Left cardiac atrium (tissue), 4 donors: ENCODE results near the gene ETFDH. TPM values are rescaled to one million over a fixed set of nuclear protein-coding genes. Genes with fewer than 3 reads are reported as not detected.
"Not testable (repeated sequence)": the region's sequence is repeated elsewhere in the genome, so short reads cannot be mapped to it uniquely, and the experiment has no call there.

Experiments
- ATAC-seq, 2 donors: fragments of 200-7000 bp; cut with Tn5 transposase; one replicate each; pipeline ENCODE4 v1.9.1; 2020; ENCODE audit warnings: mild to moderate bottlenecking in 2 of 2, moderate library complexity in 2 of 2
- DNase-seq: peaks from one replicate; pipeline ENCODE4 v3.0.0-alpha.2; 2020
- intact Hi-C, 2 donors: fragments of 100-400 bp; cut with DNase I; formaldehyde crosslinking; loops; one replicate each; pipeline versions ENCODE4 v1.14.1 to v1.15.1; 2022 to 2023
- total RNA-seq, 2 donors: library from RNA; stranded (reverse); fragmentation: NEBNext Ultra II Directional; extraction: Animal tissue kit (Norgen Biotek cat#: 25700); gene quantifications; one replicate each; pipeline ENCODE4 v1.2.1, GENCODE V29; 2021
- donor health status: DM: no; HTN: yes; CAD: no.
- donor health status: DM: no; HTN: yes; CAD: no; lungs with severe emphysema.
- donor health status: DM: yes; HTN: yes; CAD: no.
- donor health status: Dilated cardiomyopathy.

The ETFDH gene
- total RNA-seq, 2 donors from 2014 or later, result 161 to 171 TPM

GRCh38 chr4:158670975-158671664 lies 976 bp upstream of the ETFDH start:
- DNase-seq (peak; percentile 87), ATAC-seq (peak; percentile 28 to 48)
- intact Hi-C loops, result no loop called here

GRCh38 chr4:158671665-158671914 lies 506 bp upstream of the ETFDH start, which contains the start of gene C4orf46:
C4orf46 (minus strand) TSS chr4:158671887; CDS start chr4:158671801, 86 bp downstream.
- ATAC-seq (peak; percentile 2 to 13), DNase-seq (no peak)
- intact Hi-C loops, result no loop called here

- no peak for DNase-seq
- intact Hi-C loops, result no loop called here
- ATAC-seq, result no peak
Observed at GRCh38 chr4:158673633-158674032, 1.5 kb downstream of the ETFDH start.

GRCh38 chr4:158676076-158676475 lies 4.0 kb downstream of the ETFDH start:
- ATAC-seq, result no peak
- no peak for DNase-seq
- intact Hi-C loops, result no loop called here

GRCh38 chr4:158678767-158679166 lies 6.7 kb downstream of the ETFDH start:
- ATAC-seq, result no peak
- intact Hi-C loops, result no loop called here
- no peak for DNase-seq

- no peak for DNase-seq
- ATAC-seq, result no peak
- intact Hi-C loops, result no loop called here
Observed at GRCh38 chr4:158681629-158682028, 9.5 kb downstream of the ETFDH start.

- ATAC-seq (peak in 1 of 2 donors; percentile 53), DNase-seq (no peak)
- intact Hi-C loops, result no loop called here
Observed at GRCh38 chr4:158682066-158682465, 10.0 kb downstream of the ETFDH start.

- intact Hi-C loops, result no loop called here
- DNase-seq (no peak), ATAC-seq (no peak)
Observed at GRCh38 chr4:158688813-158689212, 16.7 kb downstream of the ETFDH start.

GRCh38 chr4:158704274-158704673 lies 32.2 kb downstream of the ETFDH start:
- no peak for DNase-seq
- ATAC-seq, result no peak
- intact Hi-C loops, result no loop called here

GRCh38 chr4:158710814-158711213 lies 38.7 kb downstream of the ETFDH start:
- DNase-seq, result no peak
- intact Hi-C loops, result no loop called here
- ATAC-seq, result no peak

- intact Hi-C loops, ATAC-seq, DNase-seq: not testable (repeated sequence)
Observed at GRCh38 chr4:158712622-158713021, 40.5 kb downstream of the ETFDH start.

- intact Hi-C loops, result no loop called here
- no peak for ATAC-seq
- no peak for DNase-seq
Observed at GRCh38 chr4:158714937-158715336, 42.8 kb downstream of the ETFDH start.

GRCh38 chr4:158715802-158716201 lies 43.7 kb downstream of the ETFDH start:
- intact Hi-C loops, result no loop called here
- ATAC-seq (no peak), DNase-seq (no peak)

GRCh38 chr4:158721680-158722079 lies 49.6 kb downstream of the ETFDH start:
- ATAC-seq (no peak), DNase-seq (no peak)
- intact Hi-C loops, result loop anchor here (10.0 kb wide), 3 partner anchors 453 to 723 kb away; no protein-coding TSS in a partner anchor

GRCh38 chr4:158722291-158722916 lies 50.3 kb downstream of the ETFDH start:
- DNase-seq, result no peak
- peak; percentile 55 to 57 for ATAC-seq
- intact Hi-C loops, result loop anchor here (10.0 kb wide), 3 partner anchors 452 to 722 kb away; no protein-coding TSS in a partner anchor

- ATAC-seq (peak; percentile 97 to 99), DNase-seq (peak; percentile 89)
- intact Hi-C loops, result loop anchor here (10.0 kb wide), 3 partner anchors 452 to 722 kb away; no protein-coding TSS in a partner anchor
Observed at GRCh38 chr4:158722917-158723793, 51.1 kb downstream of the ETFDH start, which contains the start of gene PPID. PPID (minus strand) TSS chr4:158723396; CDS start chr4:158723288, 108 bp downstream.

- intact Hi-C loops, result loop anchor here (5.0 to 10.0 kb wide), 5 partner anchors 43 to 720 kb away; partner anchors contain the start of gene FNIP2 (in 1 of the 2)
- DNase-seq, result no peak
- no peak for ATAC-seq
Observed at GRCh38 chr4:158724637-158725036, 52.5 kb downstream of the ETFDH start.

GRCh38 chr4:158726633-158727032 lies 54.5 kb downstream of the ETFDH start:
- no peak for ATAC-seq
- intact Hi-C loops, result loop anchor here (5.0 to 10.0 kb wide), 5 partner anchors 41 to 718 kb away; partner anchors contain the start of gene FNIP2 (in 1 of the 2)

GRCh38 chr4:158728236-158728635 lies 56.1 kb downstream of the ETFDH start:
- no peak for DNase-seq
- ATAC-seq, result no peak
- intact Hi-C loops, result loop anchor here (2.0 to 10.0 kb wide), 6 partner anchors 39 to 717 kb away; partner anchors contain the start of gene FNIP2 (in 1 of the 2)

More at GRCh38 chr4:158726633-158727032, 54.5 kb downstream of the ETFDH start:
- DNase-seq, result no peak
